ENCODE data around the gene SH3RF1. TPM values are rescaled to one million over a fixed set of nuclear protein-coding genes. Genes with fewer than 3 reads are reported as not detected.

Gene SH3RF1
- total RNA-seq, 2 experiments from 2014 or later = 0.23 TPM; not detected in 1

- DNase-seq = no peak
- POLR2A ChIA-PET = no interaction called here
Measured at GRCh38 chr4:169241464-169241863, 29.3 kb downstream of the SH3RF1 start.

GRCh38 chr4:169239221-169239905, 31.4 kb downstream of the SH3RF1 start:
- Mint-ChIP-seq H3K9me3 (no peaks in the 10 kb centered on the region), H3K4me3 (no peak overlapping the region), H3K36me3 (ENCODE audit: low read depth) (no peaks in the 10 kb centered on the region), H3K27me3 (peaks cover 21% of the 10 kb centered on the region), H3K27ac (no peak overlapping the region), H3K4me1 (no peaks in the 10 kb centered on the region)
- ChIA-PET POLR2A (no interaction called here), CTCF (interaction anchor here (0.6 kb wide), 1 partner anchor 145 kb away, joined by 3 read pairs; no protein-coding TSS in a partner anchor)
- DNase-seq = no peak

More at GRCh38 chr4:169241464-169241863, 29.3 kb downstream of the SH3RF1 start:
- Mint-ChIP-seq H3K4me3 (no peak overlapping the region), H3K36me3 (ENCODE audit: low read depth) (no peaks in the 10 kb centered on the region), H3K27me3 (peaks cover 17% of the 10 kb centered on the region), H3K27ac (no peak overlapping the region), H3K9me3 (no peaks in the 10 kb centered on the region), H3K4me1 (no peaks in the 10 kb centered on the region)
- CTCF ChIA-PET = no interaction called here

- H3K9me3 Mint-ChIP-seq = no peaks in the 10 kb centered on the region
- no peak for DNase-seq
- ChIA-PET POLR2A (no interaction called here), CTCF (interaction anchor here (1.1 kb wide), 1 partner anchor 77 kb away, joined by 5 read pairs; no protein-coding TSS in a partner anchor)
- peaks cover 21% of the 10 kb centered on the region for H3K27me3 Mint-ChIP-seq
- no peak overlapping the region for H3K4me3 Mint-ChIP-seq
- no peaks in the 10 kb centered on the region for H3K36me3 Mint-ChIP-seq (ENCODE audit: low read depth)
- no peak overlapping the region for H3K27ac Mint-ChIP-seq
- H3K4me1 Mint-ChIP-seq = no peaks in the 10 kb centered on the region
Measured at GRCh38 chr4:169238445-169238844, 32.3 kb downstream of the SH3RF1 start.

DNA sequence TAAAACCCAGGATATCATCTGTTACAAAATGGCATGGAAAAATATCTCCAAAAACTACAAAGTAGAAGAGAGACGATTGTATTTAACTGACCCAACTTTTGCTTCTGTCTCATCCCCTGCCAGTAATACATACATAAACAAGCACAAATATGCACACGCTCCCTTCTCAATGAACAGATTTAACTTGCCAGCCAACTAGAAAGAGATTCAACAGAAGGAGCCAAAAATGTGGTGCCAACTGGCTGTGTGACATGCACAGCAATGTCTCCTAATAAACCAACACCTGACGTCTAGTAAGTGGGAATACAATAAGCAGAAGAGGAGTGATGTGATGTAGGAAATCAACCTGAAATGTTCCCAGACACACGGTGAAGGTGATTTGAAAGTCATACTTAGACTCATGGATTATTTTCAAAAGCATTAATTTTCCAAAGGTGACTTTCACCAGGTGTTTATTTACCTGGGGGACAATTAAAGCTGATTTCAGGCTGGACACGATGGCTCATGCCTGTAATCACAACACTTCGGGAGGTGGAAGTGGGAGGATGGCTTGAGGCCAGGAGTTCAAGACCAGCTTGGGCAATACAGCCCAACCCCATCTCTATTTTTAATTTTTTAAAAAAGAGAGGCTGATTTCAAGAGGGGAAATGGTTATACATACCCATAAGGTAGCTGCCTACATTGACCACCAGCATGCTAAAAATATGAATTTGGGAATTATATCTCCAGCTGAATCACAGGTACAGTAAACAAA, 33.7 kb downstream of the SH3RF1 start:
- no peaks in the 10 kb centered on the region for H3K36me3 Mint-ChIP-seq (ENCODE audit: low read depth)
- H3K27ac Mint-ChIP-seq = no peak overlapping the region
- ChIA-PET CTCF (no interaction called here), POLR2A (no interaction called here)
- no peaks in the 10 kb centered on the region for H3K9me3 Mint-ChIP-seq
- no peak for DNase-seq
- H3K4me3 Mint-ChIP-seq = no peak overlapping the region
- no peaks in the 10 kb centered on the region for H3K4me1 Mint-ChIP-seq
- H3K27me3 Mint-ChIP-seq = peaks cover 20% of the 10 kb centered on the region

DNA sequence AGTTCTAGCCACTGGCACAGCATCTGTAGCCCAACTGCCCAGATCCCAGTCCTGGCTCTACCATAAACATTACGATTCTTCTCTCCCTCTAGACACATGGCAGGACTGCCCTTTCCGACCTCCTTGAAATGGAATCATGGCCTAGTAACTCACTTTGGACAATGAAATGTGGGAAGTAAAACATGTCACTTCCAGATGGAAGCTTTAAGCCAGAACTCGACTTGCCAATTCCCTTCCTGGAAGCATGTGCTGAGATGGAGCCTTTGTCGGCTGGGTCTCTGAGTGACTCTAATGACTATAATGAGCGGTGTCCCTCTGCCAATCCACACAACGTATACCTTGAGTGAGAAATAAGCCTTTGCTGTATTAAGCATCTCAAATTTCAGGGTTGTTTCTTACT, 34.7 kb downstream of the SH3RF1 start:
- Mint-ChIP-seq H3K27ac (no peak overlapping the region), H3K4me3 (no peak overlapping the region), H3K36me3 (ENCODE audit: low read depth) (no peaks in the 10 kb centered on the region), H3K27me3 (peaks cover 20% of the 10 kb centered on the region), H3K9me3 (no peaks in the 10 kb centered on the region), H3K4me1 (no peaks in the 10 kb centered on the region)
- ChIA-PET CTCF (no interaction called here), POLR2A (no interaction called here)
- DNase-seq = no peak

GRCh38 chr4:169234137-169234855, 36.5 kb downstream of the SH3RF1 start:
- no peak overlapping the region for H3K4me3 Mint-ChIP-seq
- POLR2A ChIA-PET = no interaction called here
- no peaks in the 10 kb centered on the region for H3K36me3 Mint-ChIP-seq (ENCODE audit: low read depth)
- peaks cover 19% of the 10 kb centered on the region for H3K27me3 Mint-ChIP-seq
- no peaks in the 10 kb centered on the region for H3K4me1 Mint-ChIP-seq
- no peak for DNase-seq
- CTCF ChIA-PET = no interaction called here
- no peak overlapping the region for H3K27ac Mint-ChIP-seq
- H3K9me3 Mint-ChIP-seq = no peaks in the 10 kb centered on the region

GRCh38 chr4:169233691-169234090, 37.1 kb downstream of the SH3RF1 start:
- H3K9me3 Mint-ChIP-seq = no peaks in the 10 kb centered on the region
- peaks cover 17% of the 10 kb centered on the region for H3K27me3 Mint-ChIP-seq
- no peak overlapping the region for H3K4me3 Mint-ChIP-seq
- H3K4me1 Mint-ChIP-seq = no peaks in the 10 kb centered on the region
- no peak for DNase-seq
- H3K27ac Mint-ChIP-seq = no peak overlapping the region
- ChIA-PET CTCF (no interaction called here), POLR2A (no interaction called here)
- no peaks in the 10 kb centered on the region for H3K36me3 Mint-ChIP-seq (ENCODE audit: low read depth)

GRCh38 chr4:169231647-169232262, 39.0 kb downstream of the SH3RF1 start:
- Mint-ChIP-seq H3K27me3 (peaks cover 9% of the 10 kb centered on the region), H3K9me3 (no peaks in the 10 kb centered on the region), H3K27ac (no peak overlapping the region), H3K4me3 (no peak overlapping the region), H3K36me3 (ENCODE audit: low read depth) (no peaks in the 10 kb centered on the region), H3K4me1 (no peaks in the 10 kb centered on the region)
- POLR2A ChIA-PET = no interaction called here
- CTCF ChIA-PET = no interaction called here
- no peak for DNase-seq

- H3K36me3 Mint-ChIP-seq (ENCODE audit: low read depth) = no peaks in the 10 kb centered on the region
- CTCF ChIA-PET = no interaction called here
- POLR2A ChIA-PET = no interaction called here
Measured at GRCh38 chr4:169229571-169230028, 41.2 kb downstream of the SH3RF1 start.

GRCh38 chr4:169228076-169228475, 42.7 kb downstream of the SH3RF1 start:
- POLR2A ChIA-PET = no interaction called here
- no peak overlapping the region for H3K27ac Mint-ChIP-seq
- CTCF ChIA-PET = interaction anchor here (1.0 kb wide), 1 partner anchor 11 kb away, joined by 5 read pairs; no protein-coding TSS in a partner anchor

More at GRCh38 chr4:169229571-169230028, 41.2 kb downstream of the SH3RF1 start:
- DNase-seq = no peak
- Mint-ChIP-seq H3K9me3 (no peaks in the 10 kb centered on the region), H3K4me3 (no peak overlapping the region), H3K27ac (no peak overlapping the region), H3K27me3 (peaks cover 5% of the 10 kb centered on the region), H3K4me1 (no peaks in the 10 kb centered on the region)

DNA sequence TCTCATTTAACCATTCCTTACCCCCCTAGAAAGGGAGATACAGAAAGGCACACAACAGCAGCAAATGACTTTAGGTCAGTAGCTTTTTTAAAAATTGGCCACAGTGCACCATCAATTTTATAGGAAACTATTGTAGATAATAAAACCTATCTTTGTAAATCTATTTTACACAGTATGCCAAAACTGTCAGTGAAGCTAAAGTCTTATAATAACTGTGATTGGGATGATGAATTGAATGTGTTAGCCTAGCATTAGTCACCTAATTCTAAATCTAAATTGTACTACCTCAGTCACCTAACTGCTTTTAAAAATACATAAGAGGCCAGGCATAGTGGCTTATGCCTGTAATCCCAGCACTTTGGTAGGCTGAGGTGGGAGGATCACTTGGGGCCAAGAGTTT, 44.2 kb downstream of the SH3RF1 start:
- no peak for DNase-seq
- Mint-ChIP-seq H3K27ac (no peak overlapping the region), H3K4me3 (no peak overlapping the region), H3K4me1 (no peaks in the 10 kb centered on the region), H3K36me3 (ENCODE audit: low read depth) (no peaks in the 10 kb centered on the region), H3K9me3 (no peaks in the 10 kb centered on the region), H3K27me3 (no peaks in the 10 kb centered on the region)
- ChIA-PET CTCF (no interaction called here), POLR2A (no interaction called here)

More at GRCh38 chr4:169228076-169228475, 42.7 kb downstream of the SH3RF1 start:
- H3K36me3 Mint-ChIP-seq (ENCODE audit: low read depth) = no peaks in the 10 kb centered on the region
- DNase-seq = no peak
- no peaks in the 10 kb centered on the region for H3K4me1 Mint-ChIP-seq
- H3K27me3 Mint-ChIP-seq = no peaks in the 10 kb centered on the region
- H3K9me3 Mint-ChIP-seq = no peaks in the 10 kb centered on the region
- no peak overlapping the region for H3K4me3 Mint-ChIP-seq

GRCh38 chr4:169225812-169226211, 44.9 kb downstream of the SH3RF1 start:
- Mint-ChIP-seq H3K27me3 (no peaks in the 10 kb centered on the region), H3K4me3 (no peak overlapping the region), H3K4me1 (no peaks in the 10 kb centered on the region), H3K36me3 (ENCODE audit: low read depth) (no peaks in the 10 kb centered on the region), H3K27ac (no peak overlapping the region), H3K9me3 (no peaks in the 10 kb centered on the region)
- DNase-seq = no peak
- POLR2A ChIA-PET = no interaction called here
- CTCF ChIA-PET = interaction anchor here (1.1 kb wide), 1 partner anchor 9 kb away, joined by 3 read pairs; no protein-coding TSS in a partner anchor
